Measurements from ENCODE around the gene CDH6.
"Not testable (repeated sequence)": the region's sequence is repeated elsewhere in the genome, so short reads cannot be mapped to it uniquely, and the experiment has no call there.

CDH6 gene

DNA sequence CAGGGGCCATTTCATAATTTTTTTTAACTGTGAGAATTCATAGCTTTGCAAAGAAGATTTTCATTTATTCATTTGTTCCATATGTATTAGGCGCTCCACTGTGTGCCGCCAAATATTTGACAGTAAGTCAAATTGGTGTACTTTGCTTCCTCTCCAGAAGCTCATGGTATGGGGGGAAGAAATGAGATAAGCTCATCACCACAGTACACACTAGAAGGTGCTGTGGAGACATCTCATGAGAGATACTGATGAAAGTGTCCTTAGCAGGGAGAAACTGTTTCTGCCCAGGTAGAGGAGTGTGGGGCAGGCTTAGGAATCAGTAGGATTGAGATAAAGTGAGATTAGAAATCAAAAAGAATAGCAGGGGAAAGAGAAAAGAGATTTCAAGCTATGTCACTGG is 136.2 kb downstream of the CDH6 start:
- DNase-seq (ENCODE audit: low spot score in 2 of 2): no peak
- Histone ChIP-seq H3K36me3 (replicated peaks) (no peaks in the 10 kb centered on the region; the same call in 1 of the 2 replicates), H3K4me1 (peaks cover 18% of the 10 kb centered on the region), H3K9me3 (no peaks in the 10 kb centered on the region), H3K4me3 (no peak overlapping the region), H3K27me3 (ENCODE audit: low read depth) (no peaks in the 10 kb centered on the region)
- in situ Hi-C loops (cut with MboI; ENCODE audit: low sequenced_read_pairs): no loop called here

DNA sequence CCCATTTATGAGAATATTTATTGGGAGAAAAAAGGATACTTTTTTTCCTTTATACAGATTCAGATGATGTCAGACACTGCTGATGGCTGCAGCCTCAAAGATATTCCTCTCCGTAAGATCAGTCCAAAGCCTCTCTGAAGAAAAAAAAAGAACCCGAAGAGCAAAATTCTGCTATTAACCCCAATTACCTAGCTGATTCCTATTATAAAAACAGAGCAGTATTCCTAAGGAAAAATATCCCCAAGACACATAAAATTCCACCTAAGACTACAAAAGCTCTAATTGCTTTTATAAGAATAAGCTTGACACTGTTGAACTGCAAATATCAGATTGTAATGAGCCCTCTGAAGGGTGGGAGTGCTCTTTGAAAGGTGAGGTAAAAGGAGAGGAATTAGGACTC is 138.7 kb downstream of the CDH6 start:
- Histone ChIP-seq H3K36me3 (replicated peaks) (no peaks in the 10 kb centered on the region), H3K27me3 (ENCODE audit: low read depth) (no peaks in the 10 kb centered on the region), H3K4me3 (no peak overlapping the region), H3K9me3 (no peaks in the 10 kb centered on the region), H3K4me1 (peaks cover 15% of the 10 kb centered on the region)
- no peak for DNase-seq (ENCODE audit: low spot score in 2 of 2)
- in situ Hi-C loops (cut with MboI; ENCODE audit: low sequenced_read_pairs): no loop called here

DNA sequence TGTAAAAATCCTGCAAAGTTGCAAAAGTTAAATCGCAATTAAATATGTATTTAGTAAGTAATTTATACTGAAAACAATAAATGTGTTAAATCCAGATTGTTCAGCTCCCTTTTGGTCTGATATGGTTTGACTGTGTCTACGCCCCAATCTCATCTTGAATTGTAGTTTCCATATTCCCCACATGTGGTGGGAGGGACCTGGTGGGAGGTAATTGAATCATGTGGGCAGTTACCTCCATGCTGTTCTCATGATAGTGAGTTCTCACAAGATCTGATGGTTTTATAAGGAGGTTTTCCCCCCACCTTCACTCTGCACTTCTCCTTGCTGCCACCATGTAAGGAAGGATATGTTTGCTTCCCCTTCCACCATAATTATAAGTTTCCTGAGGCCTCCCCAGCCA is 140.0 kb downstream of the CDH6 start:
- H3K36me3 ChIP-seq (replicated peaks): no peaks in the 10 kb centered on the region
- in situ Hi-C loops (cut with MboI; ENCODE audit: low sequenced_read_pairs): no loop called here
- DNase-seq (ENCODE audit: low spot score in 2 of 2): no peak
- H3K27me3 ChIP-seq (ENCODE audit: low read depth): no peaks in the 10 kb centered on the region
- H3K4me3 ChIP-seq: no peak overlapping the region
- no peaks in the 10 kb centered on the region for H3K9me3 ChIP-seq
- H3K4me1 ChIP-seq: peaks cover 4% of the 10 kb centered on the region

- in situ Hi-C loops (cut with MboI; ENCODE audit: low sequenced_read_pairs): no loop called here
- Histone ChIP-seq H3K27me3 (ENCODE audit: low read depth) (no peaks in the 10 kb centered on the region), H3K36me3 (replicated peaks) (no peaks in the 10 kb centered on the region), H3K9me3 (no peaks in the 10 kb centered on the region), H3K4me1 (peaks cover 3% of the 10 kb centered on the region; the same call in 1 of the 2 replicates), H3K4me3 (no peak overlapping the region)
- DNase-seq (ENCODE audit: low spot score in 2 of 2): no peak
Observed at GRCh38 chr5:31334061-31334860, 140.8 kb downstream of the CDH6 start.

DNA sequence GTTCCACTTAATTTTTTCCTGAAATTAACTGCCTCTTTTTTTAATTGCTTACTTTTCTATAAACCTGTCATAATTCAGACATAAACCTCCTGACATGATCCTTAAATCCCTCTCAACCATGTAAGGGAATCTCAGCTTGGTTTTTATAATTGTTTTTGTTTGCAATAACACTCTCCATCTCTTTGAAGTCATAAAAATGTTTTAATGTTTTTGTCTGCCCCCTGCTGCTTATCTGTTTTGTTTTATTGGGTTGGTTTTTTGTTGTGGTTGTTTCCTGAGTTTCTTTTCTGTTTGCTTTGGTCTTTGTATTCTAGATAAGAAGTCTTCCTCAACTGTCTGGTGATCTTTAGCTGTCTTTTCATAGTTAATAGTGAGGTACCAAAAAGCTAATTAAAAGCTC is 142.0 kb downstream of the CDH6 start:
- no peaks in the 10 kb centered on the region for H3K27me3 ChIP-seq (ENCODE audit: low read depth)
- in situ Hi-C loops (cut with MboI; ENCODE audit: low sequenced_read_pairs): no loop called here
- DNase-seq (ENCODE audit: low spot score in 2 of 2): no peak
- H3K9me3 ChIP-seq: no peaks in the 10 kb centered on the region
- no peaks in the 10 kb centered on the region for H3K36me3 ChIP-seq (replicated peaks)
- H3K4me3 ChIP-seq: no peak overlapping the region
- peaks cover 3% of the 10 kb centered on the region; the same call in 1 of the 2 replicates for H3K4me1 ChIP-seq

DNA sequence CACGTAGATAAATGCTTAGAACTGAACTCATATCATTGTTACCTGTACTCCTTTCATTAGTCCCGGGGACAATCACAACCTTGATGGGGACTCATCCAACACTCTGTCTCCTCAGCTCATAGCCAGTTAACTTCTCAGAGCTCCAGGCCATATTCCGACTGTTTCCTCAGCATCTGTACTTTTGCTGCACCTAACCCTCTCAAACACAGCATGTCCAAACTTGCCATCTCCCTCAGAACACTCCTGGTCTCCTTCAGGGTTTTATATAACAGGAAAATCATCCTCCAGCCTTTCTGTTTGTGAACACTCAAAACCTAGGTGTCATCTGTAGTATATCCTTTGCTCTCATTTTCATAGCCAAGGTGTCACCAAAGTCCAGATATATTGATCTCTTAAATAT is 150.5 kb downstream of the CDH6 start:
- Histone ChIP-seq H3K9me3 (no peaks in the 10 kb centered on the region), H3K36me3 (replicated peaks) (no peaks in the 10 kb centered on the region), H3K4me1 (peaks cover 1% of the 10 kb centered on the region; the same call in 1 of the 2 replicates), H3K4me3 (no peak overlapping the region), H3K27me3 (ENCODE audit: low read depth) (no peaks in the 10 kb centered on the region)
- in situ Hi-C loops (cut with MboI; ENCODE audit: low sequenced_read_pairs): no loop called here
- no peak for DNase-seq (ENCODE audit: low spot score in 2 of 2)

GRCh38 chr5:31346896-31347551 is 153.5 kb downstream of the CDH6 start:
- Histone ChIP-seq H3K9me3 (no peaks in the 10 kb centered on the region), H3K4me1 (no peaks in the 10 kb centered on the region), H3K27me3 (ENCODE audit: low read depth) (no peaks in the 10 kb centered on the region), H3K4me3 (no peak overlapping the region), H3K36me3 (replicated peaks) (no peaks in the 10 kb centered on the region)
- DNase-seq (ENCODE audit: low spot score in 2 of 2): no peak
- in situ Hi-C loops (cut with MboI; ENCODE audit: low sequenced_read_pairs): no loop called here

GRCh38 chr5:31347552-31347905 is 154.0 kb downstream of the CDH6 start:
- H3K4me1 ChIP-seq: no peaks in the 10 kb centered on the region
- H3K4me3 ChIP-seq: no peak overlapping the region
- no peaks in the 10 kb centered on the region for H3K27me3 ChIP-seq (ENCODE audit: low read depth)
- in situ Hi-C loops (cut with MboI; ENCODE audit: low sequenced_read_pairs): no loop called here
- no peaks in the 10 kb centered on the region for H3K36me3 ChIP-seq (replicated peaks)
- no peak for DNase-seq (ENCODE audit: low spot score in 2 of 2)
- H3K9me3 ChIP-seq: no peaks in the 10 kb centered on the region

DNA sequence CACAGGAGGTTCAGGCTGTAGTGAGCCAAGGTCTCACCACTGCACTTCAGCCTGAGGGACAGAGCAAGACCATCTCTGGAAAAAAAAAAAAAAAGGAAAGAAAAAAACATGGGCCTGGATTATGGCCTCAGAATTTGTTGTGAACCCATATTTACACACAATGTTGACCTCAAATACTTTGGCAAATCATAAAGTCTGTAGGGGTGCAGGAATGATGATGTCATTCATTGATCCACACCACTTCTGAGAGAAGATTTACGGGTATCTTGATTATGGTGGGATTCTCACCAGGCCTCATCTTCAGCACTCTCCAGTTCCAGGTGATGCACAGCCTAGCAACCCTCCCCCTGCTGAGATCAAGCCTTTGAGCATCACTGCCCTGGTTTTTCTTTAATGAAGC is 156.9 kb downstream of the CDH6 start:
- Histone ChIP-seq H3K36me3 (replicated peaks) (no peaks in the 10 kb centered on the region), H3K4me1 (peaks cover 7% of the 10 kb centered on the region), H3K9me3 (no peaks in the 10 kb centered on the region; the same call in 1 of the 2 replicates), H3K4me3 (no peak overlapping the region), H3K27me3 (ENCODE audit: low read depth) (no peaks in the 10 kb centered on the region)
- DNase-seq (ENCODE audit: low spot score in 2 of 2): no peak
- in situ Hi-C loops (cut with MboI; ENCODE audit: low sequenced_read_pairs): no loop called here

DNA sequence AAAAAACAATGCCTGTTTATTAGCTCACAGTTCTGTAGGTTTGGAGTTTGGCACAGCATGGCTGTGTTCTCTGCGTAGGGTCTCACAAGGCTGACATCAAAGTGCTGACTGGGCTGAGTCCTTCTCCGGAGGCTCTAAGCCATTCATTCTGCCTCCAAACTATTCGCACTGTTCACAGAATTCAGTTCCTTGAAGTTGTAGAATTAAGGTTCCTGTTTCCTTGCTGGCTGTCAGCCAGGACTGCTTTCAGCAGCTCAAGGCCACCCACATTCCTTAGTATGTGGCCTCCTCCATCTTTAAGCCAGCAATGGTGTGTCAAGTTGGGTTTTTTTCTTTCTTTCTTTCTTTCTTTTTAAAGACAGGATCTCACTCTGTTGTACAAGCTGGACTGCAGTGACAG is 161.9 kb downstream of the CDH6 start:
- no peaks in the 10 kb centered on the region for H3K36me3 ChIP-seq (replicated peaks)
- H3K27me3 ChIP-seq (ENCODE audit: low read depth): no peaks in the 10 kb centered on the region
- H3K4me3 ChIP-seq: no peak overlapping the region
- H3K9me3 ChIP-seq: no peaks in the 10 kb centered on the region; the same call in 1 of the 2 replicates
- peaks cover 15% of the 10 kb centered on the region for H3K4me1 ChIP-seq
- no peak for DNase-seq (ENCODE audit: low spot score in 2 of 2)
- in situ Hi-C loops (cut with MboI; ENCODE audit: low sequenced_read_pairs): no loop called here

GRCh38 chr5:31357038-31357437 is 163.6 kb downstream of the CDH6 start:
- in situ Hi-C loops (cut with MboI; ENCODE audit: low sequenced_read_pairs): no loop called here
- Histone ChIP-seq H3K36me3 (replicated peaks) (no peaks in the 10 kb centered on the region), H3K27me3 (ENCODE audit: low read depth) (no peaks in the 10 kb centered on the region), H3K4me1 (peaks cover 32% of the 10 kb centered on the region), H3K4me3 (no peak overlapping the region), H3K9me3 (no peaks in the 10 kb centered on the region; the same call in 1 of the 2 replicates)
- DNase-seq (ENCODE audit: low spot score in 2 of 2): no peak

DNA sequence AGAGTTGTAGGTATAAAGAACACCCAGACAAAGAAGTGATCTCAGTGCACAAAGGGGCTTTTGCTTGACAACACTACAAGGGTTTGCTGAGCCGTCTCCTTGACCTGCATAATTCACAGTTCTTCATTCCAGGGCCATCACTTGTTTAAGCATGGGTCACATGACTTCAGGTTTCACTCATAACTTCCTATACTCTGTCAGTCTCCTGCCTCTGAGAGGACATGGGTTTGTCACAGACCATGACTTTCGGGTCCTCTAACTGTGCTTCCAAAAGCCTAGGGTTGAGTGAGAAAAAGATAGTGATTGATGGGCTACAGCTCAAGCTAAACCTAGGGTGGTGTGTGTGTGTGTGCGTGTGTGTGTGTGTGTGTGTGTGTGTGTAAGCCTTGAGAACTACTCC is 166.4 kb downstream of the CDH6 start:
- Histone ChIP-seq H3K4me3 (no peak overlapping the region), H3K4me1 (peaks cover 43% of the 10 kb centered on the region), H3K36me3 (replicated peaks) (no peaks in the 10 kb centered on the region), H3K9me3 (no peaks in the 10 kb centered on the region; the same call in 1 of the 2 replicates), H3K27me3 (ENCODE audit: low read depth) (no peaks in the 10 kb centered on the region)
- in situ Hi-C loops (cut with MboI; ENCODE audit: low sequenced_read_pairs): no loop called here
- DNase-seq (ENCODE audit: low spot score in 2 of 2): no peak

DNA sequence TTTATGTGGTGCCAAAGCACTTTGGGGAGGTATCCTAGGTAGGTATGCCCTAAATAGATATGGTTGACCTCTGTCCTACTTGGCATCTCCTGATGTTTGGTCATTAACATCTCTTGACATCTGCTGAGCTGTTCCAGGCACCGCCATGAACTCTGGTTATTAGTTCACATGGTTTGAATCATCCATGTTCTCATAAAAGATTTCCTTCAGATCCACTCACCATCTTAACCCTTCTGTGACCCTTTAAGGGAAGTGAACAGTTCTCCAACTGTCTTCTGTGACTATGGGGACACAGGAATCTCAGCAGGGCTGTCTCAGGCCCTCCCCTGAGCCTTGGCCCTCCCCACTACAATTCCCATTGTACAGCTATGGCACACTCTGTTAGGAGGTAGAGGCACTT is 167.7 kb downstream of the CDH6 start:
- Histone ChIP-seq H3K4me3 (no peak overlapping the region), H3K4me1 (peaks cover 43% of the 10 kb centered on the region), H3K36me3 (replicated peaks) (no peaks in the 10 kb centered on the region), H3K27me3 (ENCODE audit: low read depth) (no peaks in the 10 kb centered on the region), H3K9me3 (no peaks in the 10 kb centered on the region)
- DNase-seq (ENCODE audit: low spot score in 2 of 2): no peak
- in situ Hi-C loops (cut with MboI; ENCODE audit: low sequenced_read_pairs): no loop called here

DNA sequence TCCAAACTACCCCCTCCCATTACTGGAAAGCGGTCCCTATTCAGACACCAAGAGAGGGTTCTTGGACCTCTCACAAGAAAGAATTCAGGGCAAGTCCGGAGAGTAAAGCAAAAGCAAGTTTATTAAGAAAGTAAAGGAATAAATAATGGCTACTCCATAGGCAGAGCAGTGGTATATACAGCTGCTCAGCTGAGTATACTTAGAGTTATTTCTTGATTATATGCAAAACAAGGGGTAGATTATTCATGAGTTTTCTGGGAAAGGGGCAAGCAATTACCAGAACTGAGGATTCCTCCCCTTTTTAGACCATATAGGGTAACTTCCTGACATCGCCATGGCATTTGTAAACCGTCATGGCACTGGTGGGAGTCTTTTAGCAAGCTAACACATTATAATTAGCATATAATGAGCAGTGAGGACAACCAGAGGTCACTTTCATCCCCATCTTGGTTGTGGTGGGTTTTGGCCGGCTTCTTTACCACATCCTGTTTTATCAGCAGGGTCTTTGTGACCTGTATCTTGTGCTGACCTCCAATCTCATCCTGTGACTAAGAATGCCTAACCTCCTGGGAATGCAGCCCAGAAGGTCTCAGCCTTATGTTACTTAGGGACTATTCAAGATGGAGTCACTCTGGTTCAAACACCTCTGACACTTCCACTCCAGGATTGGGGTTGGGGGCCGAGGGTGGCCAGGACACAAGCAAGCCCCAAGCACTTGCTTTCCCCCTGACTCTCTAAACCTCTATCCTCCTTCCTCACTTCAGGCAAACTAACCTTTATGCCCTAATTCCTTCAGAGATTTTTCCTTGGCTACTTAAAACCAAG is 168.4 kb downstream of the CDH6 start:
- in situ Hi-C loops (cut with MboI; ENCODE audit: low sequenced_read_pairs); H3K36me3 ChIP-seq (replicated peaks); H3K27me3 ChIP-seq (ENCODE audit: low read depth); H3K9me3 ChIP-seq; H3K4me3 ChIP-seq: not testable (repeated sequence)
- DNase-seq (ENCODE audit: low spot score in 2 of 2): peak in 1 of 2 experiments; percentile 35
- peaks cover 43% of the 10 kb centered on the region for H3K4me1 ChIP-seq
